SH-SY5Y (cell line): Measurements from ENCODE around the gene CCDC13.

Experiments used
- GATA2 ChIP-seq: IDR thresholded peaks from 2 replicates; pipeline ENCODE4 v1.6.1; 2011; ENCODE audit warnings: mild to moderate bottlenecking, low read depth, low read length
- GATA3 ChIP-seq: IDR thresholded peaks from 2 replicates; pipeline ENCODE4 v1.6.1; 2011; ENCODE audit warnings: low read depth, mild to moderate bottlenecking, low read length, moderate library complexity

- TF ChIP-seq GATA3: no peak
- no peak for TF ChIP-seq GATA2
Observed at GRCh38 chr3:42801048-42801620, 28.1 kb upstream of the CCDC13 start.
